GM12878 (cell line): ENCODE data around the gene TSPO2. TPM values are rescaled to one million over a fixed set of nuclear protein-coding genes. Genes with fewer than 3 reads are reported as not detected.

ENCODE experiments used
- ATAC-seq: fragments of 200-7000 bp; cut with Tn5 transposase; 3 replicates; pipeline ENCODE4 v1.9.1; 2020; ENCODE audit warnings: mild to moderate bottlenecking, moderate library complexity
- BruUV-seq: library from RNA; stranded (reverse); fragments of 400-500 nt; replicated peaks from 2 replicates; lab custom pipeline; 2021; lab: Mats Ljungman, UMichigan
- CTCF ChIA-PET: fragments of 300-600 bp; sonication (Branson Sonifier 250); formaldehyde crosslinking; extraction: SDS; loops from one replicate; lab custom pipeline; 2021; ENCODE audit warnings: inconsistent platforms; lab: Yijun Ruan, JAX
- POLR2A ChIA-PET: fragments of 350-600 bp; formaldehyde crosslinking; extraction: SDS; loops from one replicate; lab custom pipeline; 2021; ENCODE audit warnings: inconsistent platforms; lab: Charles Lee
- RAD21 ChIA-PET: fragments of 300-600 bp; sonication (Branson Sonifier 250); formaldehyde crosslinking; loops from one replicate; lab custom pipeline; 2023; ENCODE audit warnings: antibody characterized with exemption; ENCODE audit not compliant: unreplicated experiment; lab: Charles Lee
- SMC1A ChIA-PET: fragments of 300-600 bp; sonication (Branson Sonifier 250); formaldehyde crosslinking; loops from one replicate; lab custom pipeline; 2023; ENCODE audit not compliant: unreplicated experiment, uncharacterized antibody; lab: Charles Lee
- DNase-seq: peaks from one replicate; pipeline ENCODE4 v3.0.0-alpha.2; 2011; ENCODE audit warnings: low read depth, low spot score
- FAIRE-seq: peaks from 3 replicates; lab custom pipeline; 2011; peaks lifted over from hg19 to GRCh38; lab: Jason Lieb, UNC
- H2AFZ ChIP-seq: 2 replicates; pipeline ENCODE4 v1.6.0; 2011; ENCODE audit warnings: low read depth, low read length, control low read depth; ENCODE audit not compliant: control insufficient read depth
- H3K27ac ChIP-seq: 2 replicates; pipeline ENCODE4 v1.5.1; 2011; ENCODE audit warnings: control low read depth; ENCODE audit not compliant: control insufficient read depth, insufficient read depth
- H3K27me3 ChIP-seq, 2 experiments: replicated peaks in 1 of 2; 2 replicates each; pipeline versions ENCODE4 v1.6.0 to v1.6.1; 2011; ENCODE audit warnings: low read length in 1 of 2; ENCODE audit not compliant: control insufficient read depth in 2 of 2, insufficient read depth in 2 of 2
- H3K36me3 ChIP-seq, 2 experiments: 2 replicates each; pipeline ENCODE4 v1.5.1; 2011; ENCODE audit warnings: low read length in 1 of 2; ENCODE audit not compliant: control insufficient read depth in 2 of 2, insufficient read depth in 2 of 2
- H3K4me1 ChIP-seq: 2 replicates; pipeline ENCODE4 v1.6.1; 2011; ENCODE audit warnings: mild to moderate bottlenecking, low read length, moderate library complexity, mixed read lengths; ENCODE audit not compliant: control insufficient read depth, insufficient read depth
- H3K4me2 ChIP-seq: 2 replicates; pipeline ENCODE4 v1.6.0; 2011; ENCODE audit warnings: control low read depth; ENCODE audit not compliant: control insufficient read depth, insufficient read depth
- H3K4me3 ChIP-seq: fragments of 200-600 bp; sonication (generic); 2 replicates; pipeline ENCODE4 v1.5.1; 2016
- H3K79me2 ChIP-seq: 2 replicates; pipeline ENCODE4 v1.6.0; 2011; ENCODE audit warnings: low read length; ENCODE audit not compliant: control insufficient read depth, insufficient read depth
- H3K9ac ChIP-seq: 2 replicates; pipeline ENCODE4 v1.8.0; 2011; ENCODE audit warnings: low read length, control low read depth, mixed read lengths; ENCODE audit not compliant: control insufficient read depth, insufficient read depth
- H3K9me3 ChIP-seq: replicated peaks from 3 replicates; pipeline ENCODE4 v1.5.1; 2011; ENCODE audit warnings: mild to moderate bottlenecking, low read length; ENCODE audit not compliant: control insufficient read depth, insufficient read depth
- H4K20me1 ChIP-seq: 2 replicates; pipeline ENCODE4 v1.6.0; 2011; ENCODE audit not compliant: control insufficient read depth, insufficient read depth
- IKZF2 ChIP-seq, 2 experiments: fragments of 450-650 bp; IDR thresholded peaks; 2 replicates each; pipeline ENCODE4 v1.6.1; 2017; ENCODE audit warnings: mild to moderate bottlenecking in 2 of 2, moderate library complexity in 2 of 2
- IRF4 ChIP-seq: IDR thresholded peaks from 2 replicates; pipeline ENCODE4 v1.6.1; 2011; ENCODE audit warnings: low read depth, low read length
- MYB ChIP-seq: fragments of 150-350 bp; IDR thresholded peaks from 2 replicates; pipeline ENCODE4 v1.6.1; 2014; ENCODE audit warnings: mild to moderate bottlenecking, low read depth, low read length, borderline replicate concordance
- PAX8 ChIP-seq: fragments of 450-650 bp; IDR thresholded peaks from 2 replicates; pipeline ENCODE4 v1.6.1; 2017; ENCODE audit warnings: mild to moderate bottlenecking, moderate library complexity
- POLR2A ChIP-seq: IDR thresholded peaks from 2 replicates; pipeline ENCODE4 v1.6.1; 2011; ENCODE audit warnings: low read depth, mild to moderate bottlenecking, low read length
- SMAD5 ChIP-seq: IDR thresholded peaks from 2 replicates; pipeline ENCODE4 v1.6.1; 2016; ENCODE audit warnings: antibody characterized with exemption, low read depth
- SMARCA5 ChIP-seq: fragments of 450-650 bp; IDR thresholded peaks from 2 replicates; pipeline ENCODE4 v1.6.1; 2017; ENCODE audit warnings: mild to moderate bottlenecking
- ZBED1 ChIP-seq: IDR thresholded peaks from 2 replicates; pipeline ENCODE4 v1.6.1; 2016; ENCODE audit warnings: borderline replicate concordance
- WGBS: methylation state at CpG from one replicate; pipeline ENCODE4 v1.1.6; 2016; ENCODE audit warnings: low lambda C conversion rate; ENCODE audit not compliant: insufficient replicate concordance, insufficient coverage; ENCODE audit errors: missing lambda C conversion rate; 5-methylcytosine and 5-hydroxymethylcytosine counted together
- in situ Hi-C: fragments of 300-500 bp; cut with MboI; formaldehyde crosslinking; loops from 9 replicates; pipeline ENCODE4 v1.14.3; 2018; ENCODE audit warnings: mixed read lengths
- intact Hi-C: fragments of 100-400 bp; cut with micrococcal nuclease; formaldehyde crosslinking; loops from one replicate; pipeline ENCODE4 v1.14.2; 2022; ENCODE audit not compliant: unreplicated experiment
- polyA plus RNA-seq, 11 experiments: library from polyadenylated mRNA; depleted of rRNA in 4 of 11; unstranded in 6 of 11; stranded (reverse) in 5 of 11; fragments of >200 nt; fragmentation: Nextera tagmentation in 4 of 11; fragmentation: Illumina TruSeq in 1 of 11; extraction: Ambion mirVana in 4 of 11; extraction: Trizol in 1 of 11; gene quantifications; 1 replicate in 1 of 11; 2 replicates in 10 of 11; pipeline versions ENCODE4 v1.2.1 to v1.2.3, GENCODE V29; 2011 to 2016; ENCODE audit warnings: inconsistent platforms in 2 of 11, missing spikeins in 2 of 11, low read depth in 1 of 11
- total RNA-seq, 4 experiments: library from RNA; depleted of rRNA in 3 of 4; stranded (reverse); fragments of >200 nt in 3 of 4; fragmentation: Illumina TruSeq in 1 of 4; extraction: Trizol in 1 of 4; gene quantifications; 2 replicates each; pipeline versions ENCODE4 v1.2.1 to v1.2.3, GENCODE V29; 2013 to 2021

The TSPO2 gene
- total and polyA plus RNA-seq, 10 of the 15 experiments (the other 5 are each of a cell fraction or from before 2014, with no cell fraction given): not detected

DNA sequence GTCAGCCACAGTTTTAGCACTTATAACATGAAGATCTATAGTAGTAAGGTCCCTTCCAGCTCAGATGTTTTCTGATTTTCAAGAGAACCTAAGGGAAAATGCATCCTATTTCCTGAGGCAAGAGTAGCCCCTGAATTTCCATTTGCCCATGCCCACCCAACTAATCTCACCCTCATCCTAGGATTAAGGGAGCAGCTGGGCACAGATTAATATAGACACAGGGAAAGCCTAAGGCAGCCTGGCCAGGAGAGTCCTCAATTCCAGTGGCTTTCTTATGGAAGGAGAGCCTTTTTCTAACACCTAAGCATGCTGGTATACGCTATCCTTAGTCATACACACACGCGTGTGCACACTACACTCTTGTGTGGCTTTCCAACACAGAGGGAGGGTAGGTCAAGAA is 12.2 kb downstream of the TSPO2 start:
- Histone ChIP-seq H3K4me3 (no peak overlapping the region), H4K20me1 (no peaks in the 10 kb centered on the region), H3K9ac (no peak overlapping the region), H3K27ac (no peak overlapping the region), H3K4me2 (no peak overlapping the region), H2AFZ (no peak overlapping the region), H3K4me1 (no peaks in the 10 kb centered on the region), H3K9me3 (no peaks in the 10 kb centered on the region), H3K79me2 (no peaks in the 10 kb centered on the region), H3K27me3 (no peaks in the 10 kb centered on the region), H3K36me3 (no peaks in the 10 kb centered on the region; a peak in 1 of 4 replicates)
- TF ChIP-seq POLR2A: no peak
- WGBS: 96% methylated on average over 3 of the region's 3 CpGs
- no TSS peak for BruUV-seq
- ATAC-seq (no peak), DNase-seq (no peak), FAIRE-seq (no peak)
- in situ Hi-C loops (no loop called here), intact Hi-C loops (no loop called here)
- SMC1A ChIA-PET: no interaction called here
- RAD21 ChIA-PET: no interaction called here
- CTCF ChIA-PET: interaction anchor here (1.0 to 2.5 kb wide), 5 partner anchors 9 to 42 kb away, joined by 3 to 17 read pairs (median 8); no protein-coding TSS in a partner anchor
- POLR2A ChIA-PET: no interaction called here

DNA sequence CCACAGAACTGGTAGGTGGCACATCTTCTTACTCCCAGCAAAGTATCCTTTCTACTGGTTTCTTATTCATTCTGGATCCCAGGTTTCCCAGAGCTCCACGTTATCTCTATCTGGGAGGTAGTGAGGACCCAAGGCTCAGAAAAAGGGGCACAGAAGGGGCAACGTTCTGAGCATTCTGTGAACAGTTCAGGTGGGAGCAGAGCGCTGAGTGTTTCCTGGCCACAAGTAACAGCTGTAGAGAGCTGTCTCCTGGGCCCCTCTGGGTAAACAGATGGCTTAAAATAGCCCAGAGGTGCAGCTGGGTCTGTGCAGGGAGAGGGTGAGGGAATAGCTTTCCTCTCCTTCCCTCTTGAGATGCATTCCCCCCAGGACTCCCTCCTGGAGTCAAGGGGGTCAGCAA is 12.9 kb downstream of the TSPO2 start:
- ChIA-PET RAD21 (no interaction called here), CTCF (interaction anchor here (1.0 to 2.5 kb wide), 6 partner anchors 9 to 43 kb away, joined by 3 to 17 read pairs (median 6); no protein-coding TSS in a partner anchor), POLR2A (no interaction called here), SMC1A (interaction anchor here (1.2 to 1.3 kb wide), 2 partner anchors 13 to 127 kb away, joined by 3 to 4 read pairs; no protein-coding TSS in a partner anchor)
- 53% methylated on average over 3 of the region's 3 CpGs for WGBS
- Histone ChIP-seq H3K4me2 (no peak overlapping the region), H3K27me3 (no peaks in the 10 kb centered on the region), H3K4me1 (no peaks in the 10 kb centered on the region), H3K4me3 (no peak overlapping the region), H3K79me2 (no peaks in the 10 kb centered on the region), H3K27ac (no peak overlapping the region), H2AFZ (no peak overlapping the region), H3K9ac (no peak overlapping the region), H4K20me1 (no peaks in the 10 kb centered on the region), H3K36me3 (no peaks in the 10 kb centered on the region; a peak in 1 of 4 replicates), H3K9me3 (no peaks in the 10 kb centered on the region)
- intact Hi-C loops (no loop called here), in situ Hi-C loops (no loop called here)
- ATAC-seq (no peak), DNase-seq (no peak), FAIRE-seq (no peak)
- TF ChIP-seq ZBED1: no peak
- TF ChIP-seq PAX8: no peak
- no peak for TF ChIP-seq IRF4
- TF ChIP-seq IKZF2 (IDR thresholded peaks at IDR 0.05): no peak
- TF ChIP-seq SMARCA5: no peak
- no peak for TF ChIP-seq SMAD5
- no peak for TF ChIP-seq MYB
- BruUV-seq: no TSS peak
